ENCODE data around the gene PPFIA3. TPM values are rescaled to one million over a fixed set of nuclear protein-coding genes. Genes with fewer than 3 reads are reported as not detected.
A peak's percentile ranks its signal among the peaks of the same experiment; 100 is the strongest.

Gene PPFIA3
- total and polyA plus RNA-seq, 2 of the 4 experiments (the other 2 are of a cell fraction) = 0.90 to 2.4 TPM

GRCh38 chr19:49128545-49129237 lies 9.3 kb downstream of the PPFIA3 start:
- H3K9ac ChIP-seq (ENCODE audit: low read depth, low read length) = no peak overlapping the region
- H3K4ac ChIP-seq (ENCODE audit: low read depth, low read length) = no peak overlapping the region
- no peak overlapping the region for H2BK20ac ChIP-seq (ENCODE audit: low read depth, low read length)
- BruUV-seq (replicated peaks) = no TSS peak
- peak overlapping the region; percentile 20 for H3K4me2 ChIP-seq (ENCODE audit: low read depth, low read length)
- no peak overlapping the region for H2AK5ac ChIP-seq (ENCODE audit: low read depth, low read length)
- dilution Hi-C loops (cut with HindIII; ENCODE audit: low sequenced_read_pairs, unreplicated experiment) = no loop called here
- no peak overlapping the region for H2BK120ac ChIP-seq (ENCODE audit: low read depth, low read length)
- H2BK5ac ChIP-seq (ENCODE audit: low read depth, low read length, poor library complexity, severe bottlenecking) = no peak overlapping the region
- in situ Hi-C loops (cut with MboI; ENCODE audit: low sequenced_read_pairs) = no loop called here
- H3K9me3 ChIP-seq (ENCODE audit: control insufficient read depth, insufficient read depth, low read length) = no peaks in the 10 kb centered on the region
- peaks cover 7% of the 10 kb centered on the region; the same call in 1 of the 2 replicates for H3K9me1 ChIP-seq (ENCODE audit: insufficient read depth, low read length)
- intact Hi-C loops (cut with micrococcal nuclease) = no loop called here
- no peak overlapping the region for H2AK9ac ChIP-seq (replicated peaks; ENCODE audit: low read depth, low read length, poor library complexity)
- H4K8ac ChIP-seq (ENCODE audit: low read depth in 2 of 2, low read length in 2 of 2) = peak overlapping the region in 1 of 2 experiments; percentile 24; a peak in 1 of 4 replicates
- no peak overlapping the region for H3K27ac ChIP-seq (ENCODE audit: insufficient read depth, low read length)
- TF ChIP-seq MAFK (IDR thresholded peaks at IDR 0.05; ENCODE audit: low read depth, low read length) (no peak), RAD21 (IDR thresholded peaks at IDR 0.05; ENCODE audit: low read length) (no peak), BHLHE40 (IDR thresholded peaks at IDR 0.05; ENCODE audit: low read depth, low read length) (no peak), MAZ (IDR thresholded peaks at IDR 0.05; ENCODE audit: borderline replicate concordance, low read depth, low read length) (no peak), CHD1 (IDR thresholded peaks at IDR 0.05; ENCODE audit: low read depth, low read length) (no peak), ELK1 (IDR thresholded peaks at IDR 0.05; ENCODE audit: borderline replicate concordance, low read depth, low read length) (no peak), CEBPB (IDR thresholded peaks at IDR 0.05; ENCODE audit: low read depth, low read length) (no peak), RCOR1 (IDR thresholded peaks at IDR 0.05; ENCODE audit: insufficient replicate concordance, low read length) (no peak), MXI1 (IDR thresholded peaks at IDR 0.05; ENCODE audit: borderline replicate concordance, low read depth, low read length) (no peak), NFE2L2 (IDR thresholded peaks at IDR 0.05; ENCODE audit: low read depth, low read length) (no peak), USF2 (IDR thresholded peaks at IDR 0.05; ENCODE audit: low read depth, low read length) (no peak), SMC3 (IDR thresholded peaks at IDR 0.05; ENCODE audit: low read depth, low read length) (no peak), RFX5 (IDR thresholded peaks at IDR 0.05; ENCODE audit: low read depth, low read length) (no peak), POLR2A (IDR thresholded peaks at IDR 0.05; ENCODE audit: low read depth, low read length) (no peak), FOS (IDR thresholded peaks at IDR 0.05; ENCODE audit: low read depth, low read length) (no peak), CTCF (conservative IDR thresholded peaks at IDR 0.05; ENCODE audit: low read depth, low read length) (no peak)
- H3K4me3 ChIP-seq (ENCODE audit: insufficient read depth, low read depth, low read length) = no peak overlapping the region
- no peaks in the 10 kb centered on the region for H3K79me1 ChIP-seq (ENCODE audit: low read depth in 1 of 2, low read length in 2 of 2)
- DNase-seq = no peak
- peaks cover 5% of the 10 kb centered on the region; the same call in 1 of the 2 replicates for H3K4me1 ChIP-seq (ENCODE audit: control insufficient read depth, insufficient read depth, low read length)
- peaks cover 4% of the 10 kb centered on the region for H3K27me3 ChIP-seq (ENCODE audit: control insufficient read depth, insufficient read depth, low read length)
- peak overlapping the region; percentile 13; the same call in 1 of the 2 replicates for H4K5ac ChIP-seq (ENCODE audit: low read depth, low read length)
- CTCF ChIA-PET = no interaction called here
- WGBS, 2 experiments (ENCODE audit: extremely low coverage in 2 of 2, insufficient read length in 1 of 2) = 64% methylated on average over 11 of the region's 15 CpGs; no CpG with 5 or more reads in 1 of the 2 experiments
- H3K56ac ChIP-seq (ENCODE audit: extremely low read depth, insufficient read depth, low read length) = no peak overlapping the region
- H2BK15ac ChIP-seq (ENCODE audit: low read depth, low read length) = no peak overlapping the region
- H3K36me3 ChIP-seq (ENCODE audit: control insufficient read depth, insufficient read depth, low read length) = no peaks in the 10 kb centered on the region
- ATAC-seq (ENCODE audit: low read depth) = no peak
- no peak overlapping the region for H3K23ac ChIP-seq (ENCODE audit: low read depth, low read length)
- H2AFZ ChIP-seq (replicated peaks; ENCODE audit: low read length, poor library complexity) = peak overlapping the region; percentile 82
- no peak overlapping the region for H3K14ac ChIP-seq (replicated peaks; ENCODE audit: low read depth, low read length)
- H4K91ac ChIP-seq (ENCODE audit: insufficient read depth, low read depth, low read length) = no peak overlapping the region
- H4K20me1 ChIP-seq (ENCODE audit: insufficient read depth, low read length) = no peaks in the 10 kb centered on the region; the same call in 1 of the 2 replicates
- POLR2A ChIA-PET (ENCODE audit: unreplicated experiment) = no interaction called here
- no peak overlapping the region for H3K18ac ChIP-seq (ENCODE audit: low read depth, low read length)
